A549 treated with AZD2906 at 1 μM for 4 hours (cell line): ENCODE results near the gene SCN4B. TPM values are rescaled to one million over a fixed set of nuclear protein-coding genes. Genes with fewer than 3 reads are reported as not detected.

Experiments
- total RNA-seq: library from RNA; stranded (reverse); fragments of 200-300 nt; extraction: Qiagen RNA extraction; gene quantifications from 5 replicates; pipeline ENCODE4 v1.2.3, GENCODE V29; 2022

The SCN4B gene
- total RNA-seq, result 0.01 to 0.05 TPM (median 0.04 TPM) in 4 of 5 replicates, not detected in the other

GRCh38 chr11:118152552-118153471 is at the start of gene SCN4B:
Gene SCN4B (minus strand): TSS chr11:118152823. CDS start chr11:118152673, 150 bp downstream.

GRCh38 chr11:118175993-118176777 is 23.6 kb upstream of the SCN4B start, which contains the start of gene SCN2B:
Gene SCN2B (minus strand): TSS chr11:118176639. CDS start chr11:118176431, 208 bp downstream.

GRCh38 chr11:118086913-118087768 is 65.5 kb downstream of the SCN4B start, which contains the start of gene SMIM35:
Gene SMIM35 (minus strand): TSS chr11:118086963. CDS start chr11:118086757, 206 bp downstream.

Other genes starting within 250 kb of the SCN4B start
- 0.02 TPM in 1 of 5 replicates, not detected in the others for gene TMPRSS13, start 223.4 kb downstream of the SCN4B start, total RNA-seq
- 0.07 to 0.38 TPM (median 0.15 TPM) in 4 of 5 replicates, not detected in the other for gene IL10RA, start 166.4 kb downstream of the SCN4B start, total RNA-seq
- not detected in 5 replicates for gene TMPRSS4, start 75.7 kb downstream of the SCN4B start, total RNA-seq
- not detected in 5 replicates for gene SMIM35, start 65.9 kb downstream of the SCN4B start, total RNA-seq
- not detected in 5 replicates for gene SCN2B, start 23.8 kb upstream of the SCN4B start, total RNA-seq
- not detected in 5 replicates for gene JAML, start 72.2 kb upstream of the SCN4B start, total RNA-seq
- 0.21 to 0.34 TPM (median 0.25 TPM) in 5 replicates for gene MPZL3, start 99.5 kb upstream of the SCN4B start, total RNA-seq
- 0.03 to 0.08 TPM (median 0.05 TPM) in 3 of 5 replicates, not detected in the others for gene MPZL2, start 111.5 kb upstream of the SCN4B start, total RNA-seq
- not detected in 5 replicates for gene CD3E, start 151.9 kb upstream of the SCN4B start, total RNA-seq
- not detected in 5 replicates for gene CD3D, start 189.9 kb upstream of the SCN4B start, total RNA-seq
- not detected in 5 replicates for gene CD3G, start 191.5 kb upstream of the SCN4B start, total RNA-seq
- gene UBE4A, start 206.8 kb upstream of the SCN4B start, total RNA-seq, result 8.1 to 10.9 TPM (median 9.1 TPM) in 5 replicates
- gene ATP5MG, start 248.8 kb upstream of the SCN4B start, total RNA-seq, result 146 to 195 TPM (median 184 TPM) in 5 replicates